ENCODE measurements around the gene ABCG1.
"Not testable (repeated sequence)": the region's sequence is repeated elsewhere in the genome, so short reads cannot be mapped to it uniquely, and the experiment has no call there.

Gene ABCG1

GRCh38 chr21:42174173-42174572 is 44.8 kb upstream of the ABCG1 start:
- Histone ChIP-seq H2AFZ (ENCODE audit: low read depth) (peak overlapping the region; percentile 2; the same call in 1 of the 2 replicates), H3K36me3 (ENCODE audit: insufficient read depth) (no peaks in the 10 kb centered on the region), H3K4me2 (no peak overlapping the region), H3K4me1 (ENCODE audit: low read depth, poor library complexity, severe bottlenecking) (no peaks in the 10 kb centered on the region), H4K20me1 (ENCODE audit: insufficient read depth) (no peaks in the 10 kb centered on the region), H3K79me2 (ENCODE audit: insufficient read depth, low read depth) (no peaks in the 10 kb centered on the region), H3K9ac (no peak overlapping the region), H3K27me3 (ENCODE audit: insufficient read depth, low read depth) (no peaks in the 10 kb centered on the region), H3K4me3 (IDR thresholded peaks at IDR 0.05; ENCODE audit: insufficient read depth, low read depth, low read length) (no peak overlapping the region), H3K27ac (no peak overlapping the region)
- TF ChIP-seq CTCF (conservative IDR thresholded peaks at IDR 0.05; ENCODE audit: low read depth, low read length): no peak

GRCh38 chr21:42175110-42175710 is 43.7 kb upstream of the ABCG1 start:
- H3K27me3 ChIP-seq (ENCODE audit: insufficient read depth, low read depth): no peaks in the 10 kb centered on the region
- H3K36me3 ChIP-seq (ENCODE audit: insufficient read depth): no peaks in the 10 kb centered on the region
- TF ChIP-seq CTCF (conservative IDR thresholded peaks at IDR 0.05; ENCODE audit: low read depth, low read length): no peak
- H3K4me1 ChIP-seq (ENCODE audit: low read depth, poor library complexity, severe bottlenecking): no peaks in the 10 kb centered on the region
- no peak overlapping the region for H2AFZ ChIP-seq (ENCODE audit: low read depth)
- H3K27ac ChIP-seq: no peak overlapping the region
- H4K20me1 ChIP-seq (ENCODE audit: insufficient read depth): no peaks in the 10 kb centered on the region
- no peak overlapping the region for H3K4me2 ChIP-seq
- no peak overlapping the region for H3K4me3 ChIP-seq (IDR thresholded peaks at IDR 0.05; ENCODE audit: insufficient read depth, low read depth, low read length)
- no peak overlapping the region for H3K9ac ChIP-seq
- H3K79me2 ChIP-seq (ENCODE audit: insufficient read depth, low read depth): no peaks in the 10 kb centered on the region

GRCh38 chr21:42176859-42177258 is 42.1 kb upstream of the ABCG1 start:
- H3K36me3 ChIP-seq (ENCODE audit: insufficient read depth): no peaks in the 10 kb centered on the region
- no peak overlapping the region for H2AFZ ChIP-seq (ENCODE audit: low read depth)
- no peak for TF ChIP-seq CTCF (conservative IDR thresholded peaks at IDR 0.05; ENCODE audit: low read depth, low read length)
- H3K27me3 ChIP-seq (ENCODE audit: insufficient read depth, low read depth): no peaks in the 10 kb centered on the region
- H3K79me2 ChIP-seq (ENCODE audit: insufficient read depth, low read depth): no peaks in the 10 kb centered on the region
- H3K9ac ChIP-seq: no peak overlapping the region
- H3K27ac ChIP-seq: no peak overlapping the region
- no peak overlapping the region for H3K4me2 ChIP-seq
- no peak overlapping the region for H3K4me3 ChIP-seq (IDR thresholded peaks at IDR 0.05; ENCODE audit: insufficient read depth, low read depth, low read length)
- no peaks in the 10 kb centered on the region for H3K4me1 ChIP-seq (ENCODE audit: low read depth, poor library complexity, severe bottlenecking)
- H4K20me1 ChIP-seq (ENCODE audit: insufficient read depth): no peaks in the 10 kb centered on the region

- no peaks in the 10 kb centered on the region for H3K79me2 ChIP-seq (ENCODE audit: insufficient read depth, low read depth)
- H4K20me1 ChIP-seq (ENCODE audit: insufficient read depth): no peaks in the 10 kb centered on the region
- no peaks in the 10 kb centered on the region for H3K27me3 ChIP-seq (ENCODE audit: insufficient read depth, low read depth)
- H3K9ac ChIP-seq: no peak overlapping the region
- H3K4me2 ChIP-seq: no peak overlapping the region
- H3K27ac ChIP-seq: no peak overlapping the region
- no peaks in the 10 kb centered on the region for H3K4me1 ChIP-seq (ENCODE audit: low read depth, poor library complexity, severe bottlenecking)
- no peak for TF ChIP-seq CTCF (conservative IDR thresholded peaks at IDR 0.05; ENCODE audit: low read depth, low read length)
- no peak overlapping the region for H2AFZ ChIP-seq (ENCODE audit: low read depth)
- no peak overlapping the region for H3K4me3 ChIP-seq (IDR thresholded peaks at IDR 0.05; ENCODE audit: insufficient read depth, low read depth, low read length)
- no peaks in the 10 kb centered on the region for H3K36me3 ChIP-seq (ENCODE audit: insufficient read depth)
These were observed 39.6 kb upstream of the ABCG1 start for GRCh38 chr21:42179316-42179715.

GRCh38 chr21:42180001-42180400 is 38.9 kb upstream of the ABCG1 start:
- not testable (repeated sequence) for H3K27me3 ChIP-seq (ENCODE audit: insufficient read depth, low read depth)

More at GRCh38 chr21:42180001-42180400, 38.9 kb upstream of the ABCG1 start:
- not testable (repeated sequence) for H3K9ac ChIP-seq; H3K4me1 ChIP-seq (ENCODE audit: low read depth, poor library complexity, severe bottlenecking); H3K36me3 ChIP-seq (ENCODE audit: insufficient read depth); H3K4me3 ChIP-seq (IDR thresholded peaks at IDR 0.05; ENCODE audit: insufficient read depth, low read depth, low read length); H4K20me1 ChIP-seq (ENCODE audit: insufficient read depth); H3K4me2 ChIP-seq; H2AFZ ChIP-seq (ENCODE audit: low read depth); H3K27ac ChIP-seq; H3K79me2 ChIP-seq (ENCODE audit: insufficient read depth, low read depth)

All from KMS-11 (cell line).